Prostate gland (tissue), 2 donors: Measurements from ENCODE around the gene BRSK2.

Experiments used
- POLR2A ChIP-seq: fragments of 450-650 bp; IDR thresholded peaks from one replicate; pipeline ENCODE4 v1.6.1; 2016; ENCODE audit warnings: antibody characterized with exemption, mild to moderate bottlenecking
- TF ChIP-seq, protein P1 (sequence below), 4 experiments: fragments of 200-600 bp in 2 of 4; fragments of 450-650 bp in 2 of 4; sonication (generic) in 2 of 4; IDR thresholded peaks; 1 replicate in 3 of 4; 2 replicates in 1 of 4; pipeline ENCODE4 v1.5.1; 2016 to 2019; ENCODE audit warnings: antibody characterized with exemption in 4 of 4, mild to moderate bottlenecking in 2 of 4, moderate library complexity in 2 of 4

DNA sequence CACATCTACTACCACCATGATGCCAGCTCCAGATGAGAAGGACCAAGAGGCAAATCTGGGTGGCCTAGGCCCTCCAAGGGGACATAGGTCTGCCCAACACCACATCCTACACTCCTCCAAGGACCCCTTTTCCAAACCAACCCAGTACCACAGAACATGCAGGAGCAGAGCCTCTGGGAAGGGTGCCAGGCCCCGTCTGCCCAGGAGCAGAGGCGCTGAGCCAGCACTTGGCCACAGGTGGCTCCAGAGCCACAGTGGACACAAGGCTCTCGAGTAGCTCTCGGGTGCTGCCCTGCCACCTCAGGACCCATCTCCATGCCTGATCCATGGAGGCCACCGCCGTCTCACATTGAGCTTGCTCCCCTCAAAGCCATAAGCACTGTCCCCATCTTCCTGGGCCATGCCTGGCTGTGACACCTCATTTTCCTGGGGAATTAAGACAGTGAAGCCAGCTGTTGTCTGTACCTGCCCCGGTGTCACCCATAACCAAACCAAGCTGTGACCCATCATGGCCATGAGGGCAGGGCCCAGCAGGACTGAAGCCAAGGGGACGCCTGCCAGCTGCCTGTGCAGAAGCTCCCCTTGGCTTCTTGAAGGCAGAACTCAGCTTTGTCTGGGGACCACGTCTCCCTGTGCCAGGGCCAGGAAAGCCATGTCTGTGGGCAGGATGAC, 89.4 kb downstream of the BRSK2 start:
- TF ChIP-seq, protein P1, sequence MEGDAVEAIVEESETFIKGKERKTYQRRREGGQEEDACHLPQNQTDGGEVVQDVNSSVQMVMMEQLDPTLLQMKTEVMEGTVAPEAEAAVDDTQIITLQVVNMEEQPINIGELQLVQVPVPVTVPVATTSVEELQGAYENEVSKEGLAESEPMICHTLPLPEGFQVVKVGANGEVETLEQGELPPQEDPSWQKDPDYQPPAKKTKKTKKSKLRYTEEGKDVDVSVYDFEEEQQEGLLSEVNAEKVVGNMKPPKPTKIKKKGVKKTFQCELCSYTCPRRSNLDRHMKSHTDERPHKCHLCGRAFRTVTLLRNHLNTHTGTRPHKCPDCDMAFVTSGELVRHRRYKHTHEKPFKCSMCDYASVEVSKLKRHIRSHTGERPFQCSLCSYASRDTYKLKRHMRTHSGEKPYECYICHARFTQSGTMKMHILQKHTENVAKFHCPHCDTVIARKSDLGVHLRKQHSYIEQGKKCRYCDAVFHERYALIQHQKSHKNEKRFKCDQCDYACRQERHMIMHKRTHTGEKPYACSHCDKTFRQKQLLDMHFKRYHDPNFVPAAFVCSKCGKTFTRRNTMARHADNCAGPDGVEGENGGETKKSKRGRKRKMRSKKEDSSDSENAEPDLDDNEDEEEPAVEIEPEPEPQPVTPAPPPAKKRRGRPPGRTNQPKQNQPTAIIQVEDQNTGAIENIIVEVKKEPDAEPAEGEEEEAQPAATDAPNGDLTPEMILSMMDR (IDR thresholded peaks at IDR 0.05) = no peak
- TF ChIP-seq POLR2A = no peak
